HCT116 (cell line): ENCODE results near the gene PIMREG. TPM values are rescaled to one million over a fixed set of nuclear protein-coding genes. Genes with fewer than 3 reads are reported as not detected.

Source experiments
- ATAC-seq: fragments of 200-7000 bp; cut with Tn5 transposase; 2 replicates; pipeline ENCODE4 v1.9.1; 2020; ENCODE audit warnings: mild to moderate bottlenecking, moderate library complexity
- BruUV-seq: library from RNA; stranded (reverse); fragments of 400-500 nt; replicated peaks from 2 replicates; lab custom pipeline; 2021; lab: Mats Ljungman, UMichigan
- CTCF ChIA-PET: fragments of 300-600 bp; sonication (Branson Sonifier 250); formaldehyde crosslinking; loops from one replicate; lab custom pipeline; 2021; ENCODE audit warnings: antibody characterized with exemption; lab: Charles Lee
- POLR2A ChIA-PET: fragments of 300-600, 350-600 bp; sonication (Branson Sonifier 250); formaldehyde crosslinking; loops from one replicate; lab custom pipeline; 2021; ENCODE audit warnings: antibody characterized with exemption; lab: Charles Lee
- RAD21 ChIA-PET, 2 experiments: fragments of 300-600 bp; sonication (Branson Sonifier 250); formaldehyde crosslinking; loops; one replicate each; lab custom pipeline; 2023; ENCODE audit warnings: low total read pairs in 2 of 2; ENCODE audit not compliant: uncharacterized antibody in 2 of 2, unreplicated experiment in 2 of 2, low non-redundant PET in 1 of 2; lab: Charles Lee
- DNase-seq: peaks from one replicate; pipeline ENCODE4 v3.0.0-alpha.2; 2010; ENCODE audit warnings: low read depth, low spot score
- H2AFZ ChIP-seq: fragments of 200-600 bp; shearing (Covaris generic), sonication (generic); 2 replicates; pipeline ENCODE4 v1.6.1; 2017; ENCODE audit warnings: low read depth, mixed run types, mixed read lengths, antibody characterized with exemption, low read length; ENCODE audit not compliant: poor library complexity, severe bottlenecking
- H3K27ac ChIP-seq: 2 replicates; pipeline ENCODE4 v1.5.1; 2012; ENCODE audit warnings: low read depth, low read length
- H3K27me3 ChIP-seq: fragments of 200-600 bp; sonication (generic); 2 replicates; pipeline ENCODE4 v1.6.1; 2016; ENCODE audit warnings: mixed run types, low read length, mixed read lengths; ENCODE audit not compliant: insufficient read depth
- H3K36me3 ChIP-seq, 2 experiments: fragments of 200-500 bp in 1 of 2; fragments of 200-600 bp in 1 of 2; sonication (Bioruptor generic) in 1 of 2; sonication (generic) in 1 of 2; 2 replicates each; pipeline versions ENCODE4 v1.5.1 to v1.6.1; 2014 to 2016; ENCODE audit warnings: low read length in 2 of 2, inconsistent platforms in 1 of 2, mixed read lengths in 1 of 2, mixed run types in 1 of 2; ENCODE audit not compliant: insufficient read depth in 2 of 2, control insufficient read depth in 1 of 2
- H3K4me1 ChIP-seq, 2 experiments: fragments of 200-600 bp in 1 of 2; sonication (generic) in 1 of 2; 2 replicates each; pipeline versions ENCODE4 v1.5.1 to v1.6.1; 2012 to 2017; ENCODE audit warnings: low read length in 2 of 2, inconsistent platforms in 1 of 2, mild to moderate bottlenecking in 1 of 2, mixed read lengths in 1 of 2, mixed run types in 1 of 2, moderate library complexity in 1 of 2; ENCODE audit not compliant: insufficient read depth in 2 of 2, control insufficient read depth in 1 of 2
- H3K4me2 ChIP-seq: fragments of 200-600 bp; sonication (generic); 2 replicates; pipeline ENCODE4 v1.6.1; 2017; ENCODE audit warnings: mixed run types, low read length, mixed read lengths
- H3K4me3 ChIP-seq, 2 experiments: fragments of 200-600 bp in 1 of 2; sonication (generic) in 1 of 2; replicated peaks in 1 of 2; 2 replicates each; pipeline ENCODE4 v1.5.1; 2011 to 2016; ENCODE audit warnings: low read length in 2 of 2, control low read depth in 1 of 2, low read depth in 1 of 2, mild to moderate bottlenecking in 1 of 2, mixed read lengths in 1 of 2, mixed run types in 1 of 2
- H3K79me2 ChIP-seq: fragments of 200-600 bp; sonication (generic); 2 replicates; pipeline ENCODE4 v1.6.1; 2017; ENCODE audit warnings: mild to moderate bottlenecking, mixed run types, low read length, moderate library complexity, mixed read lengths; ENCODE audit not compliant: insufficient read depth
- H3K9ac ChIP-seq: fragments of 200-600 bp; sonication (generic); 2 replicates; pipeline ENCODE4 v1.6.1; 2016; ENCODE audit warnings: low read length, mixed read lengths
- H3K9me2 ChIP-seq: fragments of 200-600 bp; sonication (generic), shearing (Covaris generic); 2 replicates; pipeline ENCODE4 v1.6.1; 2017; ENCODE audit warnings: mixed run types, mild to moderate bottlenecking, moderate library complexity; ENCODE audit not compliant: insufficient read depth
- H3K9me3 ChIP-seq, 2 experiments: fragments of 200-500 bp in 1 of 2; fragments of 200-600 bp in 1 of 2; sonication (Bioruptor generic) in 1 of 2; sonication (generic) in 1 of 2; 2 replicates each; pipeline ENCODE4 v1.6.1; 2014 to 2017; ENCODE audit warnings: low read length in 2 of 2, mixed read lengths in 2 of 2, inconsistent platforms in 1 of 2, low read depth in 1 of 2, mild to moderate bottlenecking in 1 of 2, mixed run types in 1 of 2, moderate library complexity in 1 of 2; ENCODE audit not compliant: control insufficient read depth in 1 of 2, insufficient read depth in 1 of 2
- H4K20me1 ChIP-seq: fragments of 200-600 bp; sonication (generic), shearing (Covaris generic); 2 replicates; pipeline ENCODE4 v1.6.1; 2017; ENCODE audit warnings: mixed run types, mild to moderate bottlenecking, moderate library complexity; ENCODE audit not compliant: insufficient read depth
- EGR1 ChIP-seq: IDR thresholded peaks from 2 replicates; pipeline ENCODE4 v1.6.1; 2012; ENCODE audit warnings: low read depth
- ELF1 ChIP-seq: IDR thresholded peaks from 2 replicates; pipeline ENCODE4 v1.6.1; 2012; ENCODE audit warnings: low read depth, borderline replicate concordance
- JUND ChIP-seq: IDR thresholded peaks from 2 replicates; pipeline ENCODE4 v1.6.1; 2012
- MAX ChIP-seq: IDR thresholded peaks from 2 replicates; pipeline ENCODE4 v1.6.1; 2012
- RAD21 ChIP-seq: IDR thresholded peaks from 2 replicates; pipeline ENCODE4 v1.6.1; 2012; ENCODE audit warnings: low read depth, mild to moderate bottlenecking
- SP1 ChIP-seq: IDR thresholded peaks from 2 replicates; pipeline ENCODE4 v1.6.1; 2012; ENCODE audit warnings: low read depth
- SRF ChIP-seq: IDR thresholded peaks from 2 replicates; pipeline ENCODE4 v1.6.1; 2012; ENCODE audit warnings: low read depth
- TCF7L2 ChIP-seq: IDR thresholded peaks from 2 replicates; pipeline ENCODE4 v1.7.0; 2011; ENCODE audit warnings: borderline replicate concordance, inconsistent platforms; ENCODE audit not compliant: insufficient read depth, insufficient read length; ENCODE audit errors: extremely low read depth
- YY1 ChIP-seq: IDR thresholded peaks from 2 replicates; pipeline ENCODE4 v1.6.1; 2011; ENCODE audit warnings: low read length, low read depth, moderate library complexity, mild to moderate bottlenecking; ENCODE audit not compliant: insufficient replicate concordance; ENCODE audit errors: extremely low read depth
- ZNF274 ChIP-seq: fragments of 200-500 bp; sonication (Bioruptor generic); IDR thresholded peaks from 2 replicates; pipeline ENCODE4 v1.6.1; 2014; ENCODE audit warnings: mild to moderate bottlenecking, low read depth, low read length, inconsistent platforms
- intact Hi-C: fragments of 100-400 bp; cut with micrococcal nuclease; formaldehyde crosslinking; loops from 2 replicates; pipeline ENCODE4 v1.10.0; 2022
- total RNA-seq: library from RNA; stranded (reverse); gene quantifications from one replicate; pipeline ENCODE4 v1.2.1, GENCODE V29; 2021; ENCODE audit not compliant: unreplicated experiment

PIMREG gene
- total RNA-seq, 1 experiment from 2014 or later = 57.0 TPM

GRCh38 chr17:6463616-6464445 is 19.6 kb downstream of the PIMREG start:
- H3K9me2 ChIP-seq = no peaks in the 10 kb centered on the region
- no peak for TF ChIP-seq ELF1
- no peak for TF ChIP-seq SP1
- no peak for TF ChIP-seq EGR1
- no peak for TF ChIP-seq YY1
- no peak for TF ChIP-seq SRF
- TF ChIP-seq TCF7L2 = no peak
- no peak for TF ChIP-seq JUND
- TF ChIP-seq RAD21 = no peak
- TF ChIP-seq ZNF274 = no peak
- no peak for TF ChIP-seq MAX
- BruUV-seq = no TSS peak
- no peak overlapping the region for H3K27ac ChIP-seq
- no peak for DNase-seq
- CTCF ChIA-PET = no interaction called here
- H3K27me3 ChIP-seq = no peaks in the 10 kb centered on the region
- no peaks in the 10 kb centered on the region for H4K20me1 ChIP-seq
- H3K4me2 ChIP-seq = no peak overlapping the region
- intact Hi-C loops = no loop called here
- H3K9me3 ChIP-seq = peaks cover 0 to 10% of the 10 kb centered on the region in 2 experiments; a peak in 1 of 4 replicates
- no peaks in the 10 kb centered on the region for H3K36me3 ChIP-seq
- H3K4me3 ChIP-seq = no peak overlapping the region
- no peaks in the 10 kb centered on the region for H3K79me2 ChIP-seq
- POLR2A ChIA-PET = no interaction called here
- RAD21 ChIA-PET = no interaction called here
- no peak overlapping the region for H2AFZ ChIP-seq
- no peak for ATAC-seq
- no peaks in the 10 kb centered on the region for H3K4me1 ChIP-seq
- H3K9ac ChIP-seq = no peak overlapping the region
